HuH-7.5 (cell line): ENCODE results near the gene TUFT1.
"Not testable (repeated sequence)": the region's sequence is repeated elsewhere in the genome, so short reads cannot be mapped to it uniquely, and the experiment has no call there.

Experiments used
- DNase-seq: peaks from one replicate; pipeline ENCODE4 v3.0.0; 2011; ENCODE audit warnings: low spot score

TUFT1 gene

DNA sequence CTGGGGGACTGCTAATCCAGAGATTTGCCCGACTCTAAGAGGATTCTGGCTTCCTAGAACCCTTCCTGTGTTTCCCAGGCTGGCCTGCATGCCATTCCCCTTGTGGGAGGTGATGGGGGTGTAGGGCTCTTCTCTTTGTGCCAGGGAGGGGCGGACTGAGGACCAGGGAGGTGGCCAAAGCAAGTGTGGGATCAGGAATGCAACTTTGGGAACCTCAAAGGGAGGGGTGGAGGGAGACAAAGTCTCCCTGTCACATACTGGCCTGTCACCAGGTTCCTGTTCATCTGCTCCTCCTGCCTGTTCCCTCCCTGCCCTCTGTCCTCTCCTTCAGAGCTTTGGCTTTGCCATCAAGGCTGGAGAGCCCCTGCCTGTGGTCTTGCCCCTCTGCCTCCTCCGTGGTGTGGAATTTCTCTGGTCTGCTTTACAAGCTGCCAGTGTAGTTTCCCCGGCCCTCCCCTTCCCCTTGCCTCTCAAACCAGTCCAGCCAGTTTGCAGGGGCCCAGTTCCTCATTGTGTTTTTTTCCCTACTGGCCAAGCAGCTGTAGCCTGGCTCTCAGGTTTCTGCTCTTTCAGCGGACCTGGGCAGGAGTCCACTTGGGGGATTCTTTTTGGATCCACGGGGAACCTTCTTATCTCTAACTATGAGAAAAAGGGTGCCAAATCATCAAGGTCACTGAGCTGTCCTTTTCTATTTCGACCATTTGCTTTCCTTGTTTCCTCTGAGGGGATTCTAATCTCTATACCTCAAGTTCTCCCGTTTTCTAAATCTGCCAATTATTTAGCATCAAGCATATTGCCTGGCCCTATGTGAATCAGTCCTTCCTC is 27.1 kb upstream of the TUFT1 start:
- DNase-seq, result no peak

GRCh38 chr1:151513626-151514121 is 26.4 kb upstream of the TUFT1 start:
- peak; percentile 63 for DNase-seq

- no peak for DNase-seq
Observed at GRCh38 chr1:151514366-151514765, 25.7 kb upstream of the TUFT1 start.

GRCh38 chr1:151515265-151515664 is 24.8 kb upstream of the TUFT1 start:
- DNase-seq, result no peak

GRCh38 chr1:151516031-151516511 is 24.0 kb upstream of the TUFT1 start:
- DNase-seq, result no peak

DNA sequence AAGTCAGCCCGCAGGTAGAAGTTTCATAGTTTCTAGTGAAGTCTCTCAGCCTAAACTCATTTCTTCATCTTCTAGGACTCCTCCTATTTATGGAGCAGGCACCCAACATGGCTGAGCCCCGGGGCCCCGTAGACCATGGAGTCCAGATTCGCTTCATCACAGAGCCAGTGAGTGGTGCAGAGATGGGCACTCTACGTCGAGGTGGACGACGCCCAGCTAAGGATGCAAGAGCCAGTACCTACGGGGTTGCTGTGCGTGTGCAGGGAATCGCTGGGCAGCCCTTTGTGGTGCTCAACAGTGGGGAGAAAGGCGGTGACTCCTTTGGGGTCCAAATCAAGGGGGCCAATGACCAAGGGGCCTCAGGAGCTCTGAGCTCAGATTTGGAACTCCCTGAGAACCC is 21.7 kb upstream of the TUFT1 start:
- DNase-seq, result no peak

GRCh38 chr1:151518936-151519335 is 21.2 kb upstream of the TUFT1 start:
- no peak for DNase-seq

GRCh38 chr1:151519667-151520066 is 20.4 kb upstream of the TUFT1 start:
- DNase-seq, result no peak

DNA sequence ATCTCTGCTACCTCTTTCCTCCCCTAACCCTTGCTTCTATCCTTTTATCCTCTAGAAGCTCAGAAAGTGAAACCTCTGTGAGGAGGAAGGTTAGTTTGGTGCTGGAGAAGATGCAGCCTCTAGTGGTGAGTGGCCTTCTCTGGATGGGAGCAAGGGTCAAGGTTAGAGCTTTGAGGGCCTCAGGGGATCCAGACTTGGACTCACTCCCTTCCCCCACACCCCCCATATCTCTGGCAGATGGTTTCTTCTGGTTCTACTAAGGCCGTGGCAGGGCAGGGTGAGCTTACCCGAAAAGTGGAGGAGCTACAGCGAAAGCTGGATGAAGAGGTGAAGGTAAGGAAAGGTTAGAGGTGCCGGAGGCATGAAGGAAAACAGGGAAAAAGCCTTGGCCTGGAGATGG is 19.8 kb upstream of the TUFT1 start:
- DNase-seq, result no peak

DNA sequence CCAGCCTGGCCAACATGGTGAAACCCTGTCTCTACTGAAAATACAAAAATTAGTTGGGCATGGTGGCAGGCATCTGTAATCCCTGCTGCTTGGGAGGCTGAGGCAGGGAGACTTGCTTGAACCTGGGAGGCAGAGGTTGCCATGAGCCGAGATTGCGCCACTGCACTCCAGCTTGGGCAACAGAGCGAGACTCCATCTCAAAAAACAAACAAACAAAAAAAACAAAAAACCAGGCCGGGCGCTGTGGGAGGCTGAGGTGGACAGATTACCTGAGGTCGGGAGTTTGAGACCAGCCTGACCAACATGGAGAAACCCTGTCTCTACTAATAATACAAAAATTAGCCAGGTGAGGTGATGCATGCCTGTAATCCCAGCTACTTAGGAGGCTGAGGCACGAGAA is 17.7 kb upstream of the TUFT1 start:
- DNase-seq, result not testable (repeated sequence)

DNA sequence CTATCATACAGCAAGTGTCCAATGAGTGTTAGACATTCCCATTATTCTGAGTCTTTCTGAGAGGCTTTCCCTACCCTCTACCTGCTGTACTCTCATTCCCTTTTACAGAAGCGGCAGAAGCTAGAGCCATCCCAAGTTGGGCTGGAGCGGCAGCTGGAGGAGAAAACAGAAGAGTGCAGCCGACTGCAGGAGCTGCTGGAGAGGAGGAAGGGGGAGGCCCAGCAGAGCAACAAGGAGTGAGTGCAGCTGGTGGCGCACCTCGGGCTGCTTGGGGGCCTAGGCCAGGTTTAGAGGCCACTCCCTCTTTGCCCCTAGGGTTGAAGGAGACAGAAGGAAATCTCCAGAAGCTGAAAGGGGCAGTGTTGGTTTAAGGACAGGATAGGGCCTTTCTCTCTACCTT is 16.8 kb upstream of the TUFT1 start:
- no peak for DNase-seq

GRCh38 chr1:151524736-151525135 is 15.4 kb upstream of the TUFT1 start:
- no peak for DNase-seq

DNA sequence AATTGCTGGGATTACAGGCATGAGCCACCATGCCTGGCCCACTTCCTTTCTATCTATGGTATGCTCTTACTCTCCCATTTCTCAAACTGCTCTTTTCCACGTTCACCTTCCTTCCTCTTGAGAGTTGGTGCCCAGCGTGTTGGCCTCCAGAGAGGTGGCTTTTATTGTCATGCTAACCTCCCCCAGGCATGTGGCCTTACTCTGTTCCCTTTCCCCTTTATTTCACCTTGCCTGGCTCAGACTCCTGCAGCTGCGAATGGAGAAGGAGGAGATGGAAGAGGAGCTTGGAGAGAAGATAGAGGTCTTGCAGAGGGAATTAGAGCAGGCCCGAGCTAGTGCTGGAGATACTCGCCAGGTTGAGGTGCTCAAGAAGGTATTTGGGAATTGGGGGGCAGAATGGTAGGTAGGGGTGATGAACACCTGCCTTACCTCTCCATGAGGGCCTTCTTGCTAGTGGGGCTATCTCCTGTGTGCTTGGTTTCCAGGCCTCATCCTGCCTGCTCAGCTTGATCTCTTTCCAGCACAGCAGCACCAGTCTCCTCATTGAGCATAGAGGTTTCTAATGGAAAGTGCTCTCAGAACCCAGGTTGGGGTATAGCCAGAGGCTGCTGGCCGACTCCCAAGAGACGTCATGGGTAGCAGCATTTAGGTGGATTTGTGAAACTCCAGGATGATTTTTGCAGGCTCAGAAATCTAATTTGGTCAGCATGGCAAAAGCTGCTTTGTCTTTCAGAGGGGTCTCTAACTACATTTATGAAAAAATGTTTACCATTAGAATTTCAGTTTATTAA is 13.2 kb upstream of the TUFT1 start:
- no peak for DNase-seq

DNA sequence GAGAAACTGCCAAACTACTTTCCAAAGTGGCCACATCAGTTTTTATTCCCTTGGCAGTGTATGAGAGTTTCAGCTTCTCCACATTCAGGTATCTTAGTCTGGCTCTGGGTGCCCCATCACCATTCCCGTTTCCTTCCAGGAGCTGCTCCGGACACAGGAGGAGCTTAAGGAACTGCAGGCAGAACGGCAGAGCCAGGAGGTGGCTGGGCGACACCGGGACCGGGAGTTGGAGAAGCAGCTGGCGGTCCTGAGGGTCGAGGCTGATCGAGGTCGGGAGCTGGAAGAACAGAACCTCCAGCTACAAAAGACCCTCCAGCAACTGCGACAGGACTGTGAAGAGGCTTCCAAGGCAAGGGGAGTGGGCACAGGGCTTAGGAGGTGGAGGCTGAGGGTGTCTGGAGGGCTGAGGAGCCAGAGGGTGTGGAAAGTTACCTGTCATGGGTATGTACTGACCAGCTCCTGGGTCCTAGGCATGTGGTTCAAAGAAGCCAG is 10.9 kb upstream of the TUFT1 start:
- no peak for DNase-seq

DNA sequence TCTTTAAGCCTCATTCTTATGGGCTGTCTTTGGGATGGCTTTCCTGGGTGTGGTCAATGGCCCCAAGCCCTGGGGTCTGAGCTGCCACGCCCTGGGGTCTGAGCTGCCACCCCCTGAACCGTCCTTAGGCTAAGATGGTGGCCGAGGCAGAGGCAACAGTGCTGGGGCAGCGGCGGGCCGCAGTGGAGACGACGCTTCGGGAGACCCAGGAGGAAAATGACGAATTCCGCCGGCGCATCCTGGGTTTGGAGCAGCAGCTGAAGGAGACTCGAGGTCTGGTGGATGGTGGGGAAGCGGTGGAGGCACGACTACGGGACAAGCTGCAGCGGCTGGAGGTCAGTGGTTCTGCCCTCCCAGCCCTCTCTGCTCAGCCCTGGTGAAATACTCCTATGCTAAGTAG is 10.3 kb upstream of the TUFT1 start:
- DNase-seq, result no peak

GRCh38 chr1:151530461-151530860 is 9.6 kb upstream of the TUFT1 start:
- no peak for DNase-seq

GRCh38 chr1:151533870-151534269 is 6.2 kb upstream of the TUFT1 start:
- DNase-seq, result no peak

DNA sequence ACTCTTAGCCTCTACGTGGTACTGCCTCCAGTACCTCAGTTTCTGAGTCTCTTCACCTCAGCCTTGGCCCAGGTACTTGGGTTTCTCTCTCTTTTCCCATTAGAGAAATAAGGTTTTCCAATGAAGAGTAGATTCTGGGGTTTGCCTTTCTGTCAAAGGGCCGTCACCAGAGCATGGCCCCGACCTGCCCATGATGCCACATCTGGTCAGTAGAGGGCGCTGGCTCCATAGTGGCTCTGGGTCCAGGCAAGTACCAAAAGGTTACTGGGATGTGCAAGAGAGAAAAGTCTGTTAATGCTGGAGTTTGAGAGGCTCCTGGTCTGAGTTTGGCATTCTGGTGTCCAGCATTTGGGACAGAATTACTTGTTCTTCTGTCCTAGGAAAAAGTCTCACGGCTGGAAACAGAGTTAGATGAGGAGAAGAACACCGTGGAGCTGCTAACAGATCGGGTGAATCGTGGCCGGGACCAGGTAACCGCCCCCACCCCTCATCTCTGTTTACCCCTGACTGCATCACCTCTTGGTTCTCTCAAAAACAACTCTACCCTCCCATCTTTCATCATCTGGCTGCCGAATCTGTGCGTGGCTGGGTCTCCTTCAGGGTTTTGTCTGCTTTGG is 5.3 kb upstream of the TUFT1 start:
- peak; percentile 74 for DNase-seq

GRCh38 chr1:151535326-151536271 is 4.5 kb upstream of the TUFT1 start:
- DNase-seq, result no peak

GRCh38 chr1:151536499-151536898 is 3.6 kb upstream of the TUFT1 start:
- DNase-seq, result no peak

GRCh38 chr1:151537112-151537511 is 3.0 kb upstream of the TUFT1 start:
- DNase-seq, result no peak
